Ovary (tissue), 9 donors: ENCODE results near the gene ABCA10. TPM values are rescaled to one million over a fixed set of nuclear protein-coding genes. Genes with fewer than 3 reads are reported as not detected.

Experiments used
- DNase-seq, 5 donors: peaks; one replicate each; pipeline ENCODE4 v3.0.0-alpha.2; 2019 to 2020
- H3K27ac ChIP-seq, 2 donors: fragments of 200-600 bp; one replicate each; pipeline versions ENCODE4 v1.5.1 to v1.8.0; 2019 to 2022
- H3K27me3 ChIP-seq: fragments of 200-600 bp; one replicate; pipeline ENCODE4 v1.8.0; 2022
- H3K36me3 ChIP-seq: fragments of 200-600 bp; sonication (generic); one replicate; pipeline ENCODE4 v1.5.1; 2019
- H3K4me1 ChIP-seq: one replicate; pipeline ENCODE4 v1.8.1; 2013; ENCODE audit warnings: mild to moderate bottlenecking, moderate library complexity; ENCODE audit not compliant: insufficient read depth
- H3K4me3 ChIP-seq: fragments of 200-600 bp; sonication (generic); one replicate; pipeline ENCODE4 v1.5.1; 2017
- H3K9me3 ChIP-seq, 2 donors: fragments of 200-600 bp in 1 of 2; sonication (generic) in 1 of 2; one replicate each; pipeline versions ENCODE4 v1.5.1 to v1.8.1; 2013 to 2019; ENCODE audit warnings: mild to moderate bottlenecking in 1 of 2, moderate library complexity in 1 of 2
- EP300 ChIP-seq: sonication (generic); formaldehyde crosslinking; IDR thresholded peaks from one replicate; pipeline ENCODE4 v1.6.1; 2017; ENCODE audit warnings: antibody characterized with exemption
- POLR2A ChIP-seq: fragments of 450-650 bp; IDR thresholded peaks from one replicate; pipeline ENCODE4 v1.6.1; 2017; ENCODE audit warnings: antibody characterized with exemption, mild to moderate bottlenecking, moderate library complexity
- WGBS, 3 donors: extraction: QIAGEN DNeasy Blood & Tissue Kit in 1 of 3; methylation state at CpG; one replicate each; pipeline versions ENCODE4 v1.1.5 to v1.1.7; 2013 to 2017; 5-methylcytosine and 5-hydroxymethylcytosine counted together
- intact Hi-C, 4 donors: fragments of 100-400 bp; cut with DNase I; formaldehyde crosslinking; loops; one replicate each; pipeline versions ENCODE4 v1.11.0 to v1.15.1; 2022 to 2023
- microRNA-seq, 3 donors: library from miRNA; unstranded; fragments of <30 nt; microRNA quantifications; one replicate each; pipeline versions ENCODE4 to v1.2.0, GENCODE V29; 2019 to 2020
- polyA plus RNA-seq, 2 donors: library from polyadenylated mRNA; stranded (reverse); fragments of 200-250 nt in 1 of 2; fragments of 350-450 nt in 1 of 2; fragmentation: Illumina TruSeq in 1 of 2; extraction: RNeasy Lipid Tissue Mini Kit (QIAGEN cat#74804) in 1 of 2; gene quantifications; one replicate each; pipeline ENCODE4 v1.2.3, GENCODE V29; 2013 to 2014
- small RNA-seq: library from RNA; depleted of rRNA; stranded (forward); fragments of <200 nt; gene quantifications from one replicate; pipeline ENCODE3, GENCODE V24; 2016
- total RNA-seq, 7 donors: library from RNA; depleted of rRNA in 2 of 7; stranded (reverse); fragments of >200 nt in 2 of 7; fragmentation: NEBNext Ultra II Directional in 3 of 7; extraction: Animal tissue kit (Norgen Biotek cat#: 25700) in 3 of 7; gene quantifications; one replicate each; pipeline versions ENCODE4 v1.1.0 to v1.2.4, GENCODE V29; 2016 to 2023
- TF ChIP-seq, protein P1 (sequence below), 3 donors: fragments of 450-650 bp in 2 of 3; fragments of 200-600 bp in 1 of 3; IDR thresholded peaks; one replicate each; pipeline versions ENCODE4 v1.5.1 to v1.8.0; 2016 to 2022; ENCODE audit warnings: antibody characterized with exemption in 3 of 3, mild to moderate bottlenecking in 1 of 3
- donor health status: DM: no; HTN: no; CAD: no; lungs with moderate emphysema.
- donor health status: DM: no; HTN: no; CAD: no.
- donor health status: Bipolar disorder and iron deficiency.
- donor health status: DM: yes; HTN: yes; CAD: no.
- donor health status: DM: no; HTN: no; CAD: no.
- donor health status: DM: yes; HTN: yes; CAD: no.

The ABCA10 gene
- total and polyA plus RNA-seq, 9 donors, result 18.8 to 65.7 (median 32.0) TPM

DNA sequence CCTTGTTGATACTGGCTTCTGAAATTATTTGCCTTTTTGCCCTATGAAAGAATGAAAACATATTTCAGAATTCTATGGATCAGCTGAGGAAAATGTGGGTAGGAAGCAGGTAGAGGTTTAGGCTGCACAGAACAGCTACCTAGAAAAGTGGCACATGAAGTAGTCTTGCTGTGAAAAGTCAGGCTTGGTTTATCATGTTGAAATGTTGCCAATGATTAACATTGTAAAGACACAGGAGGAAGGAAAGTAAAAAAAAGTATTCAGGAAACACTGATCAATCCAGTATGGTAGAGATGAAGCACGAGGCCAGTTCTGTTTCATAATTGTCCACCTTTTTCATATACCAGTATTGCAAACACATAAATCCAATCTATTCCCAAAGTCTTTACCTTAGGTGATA is 116.8 kb downstream of the ABCA10 start:
- no peak for DNase-seq
- no peak overlapping the region for H3K4me3 ChIP-seq
- 82 to 95% (median 88%) methylated on average over 1 of the region's 1 CpG for WGBS, 3 donors
- H3K4me1 ChIP-seq, result no peaks in the 10 kb centered on the region
- no peak overlapping the region for H3K27ac ChIP-seq
- no peaks in the 10 kb centered on the region for H3K9me3 ChIP-seq
- H3K27me3 ChIP-seq, result no peaks in the 10 kb centered on the region
- TF ChIP-seq EP300, result no peak
- TF ChIP-seq POLR2A, result no peak
- TF ChIP-seq, protein P1, sequence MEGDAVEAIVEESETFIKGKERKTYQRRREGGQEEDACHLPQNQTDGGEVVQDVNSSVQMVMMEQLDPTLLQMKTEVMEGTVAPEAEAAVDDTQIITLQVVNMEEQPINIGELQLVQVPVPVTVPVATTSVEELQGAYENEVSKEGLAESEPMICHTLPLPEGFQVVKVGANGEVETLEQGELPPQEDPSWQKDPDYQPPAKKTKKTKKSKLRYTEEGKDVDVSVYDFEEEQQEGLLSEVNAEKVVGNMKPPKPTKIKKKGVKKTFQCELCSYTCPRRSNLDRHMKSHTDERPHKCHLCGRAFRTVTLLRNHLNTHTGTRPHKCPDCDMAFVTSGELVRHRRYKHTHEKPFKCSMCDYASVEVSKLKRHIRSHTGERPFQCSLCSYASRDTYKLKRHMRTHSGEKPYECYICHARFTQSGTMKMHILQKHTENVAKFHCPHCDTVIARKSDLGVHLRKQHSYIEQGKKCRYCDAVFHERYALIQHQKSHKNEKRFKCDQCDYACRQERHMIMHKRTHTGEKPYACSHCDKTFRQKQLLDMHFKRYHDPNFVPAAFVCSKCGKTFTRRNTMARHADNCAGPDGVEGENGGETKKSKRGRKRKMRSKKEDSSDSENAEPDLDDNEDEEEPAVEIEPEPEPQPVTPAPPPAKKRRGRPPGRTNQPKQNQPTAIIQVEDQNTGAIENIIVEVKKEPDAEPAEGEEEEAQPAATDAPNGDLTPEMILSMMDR (IDR thresholded peaks at IDR 0.05), result no peak
- no peaks in the 10 kb centered on the region for H3K36me3 ChIP-seq
- intact Hi-C loops, result no loop called here

DNA sequence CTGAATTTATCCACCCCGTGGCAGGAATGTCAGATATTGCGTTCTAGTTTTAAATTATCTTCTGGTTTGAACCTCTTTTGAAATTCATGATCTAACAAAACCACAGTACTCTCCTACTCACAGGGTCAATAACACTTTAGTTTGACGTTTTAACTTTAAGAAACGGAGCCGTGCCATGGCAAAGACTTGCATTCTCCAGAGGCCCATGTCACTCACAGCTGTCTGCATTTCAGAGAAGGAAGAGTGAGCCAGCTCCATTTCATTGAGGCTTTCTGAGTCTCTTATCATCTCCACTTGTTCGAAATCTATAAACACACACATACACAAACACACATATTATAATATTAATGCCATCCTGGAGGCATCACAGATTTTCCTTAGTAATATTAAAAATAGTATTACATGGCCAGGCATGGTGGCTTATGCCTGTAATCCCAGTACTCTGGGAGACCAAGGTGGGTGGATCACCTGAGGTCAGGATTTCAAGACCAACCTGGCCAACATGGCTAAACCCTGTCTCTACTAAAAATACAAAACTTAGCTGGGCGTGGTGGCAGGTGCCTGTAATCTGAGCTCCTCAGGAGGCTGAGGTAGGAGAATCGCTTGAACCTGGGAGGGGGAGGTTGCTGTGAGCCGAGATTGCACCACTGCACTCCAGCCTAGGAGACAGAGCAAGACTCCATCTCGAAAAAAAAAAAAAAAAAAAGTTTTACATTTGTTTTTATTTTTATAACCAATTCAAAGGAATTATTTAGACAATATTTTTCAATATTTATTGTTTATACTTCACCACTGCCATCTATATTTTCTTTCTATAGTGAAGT is 122.5 kb downstream of the ABCA10 start:
- TF ChIP-seq, protein P1 (IDR thresholded peaks at IDR 0.05), result no peak
- TF ChIP-seq POLR2A, result no peak
- TF ChIP-seq EP300, result no peak
- Histone ChIP-seq H3K27ac (no peak overlapping the region), H3K9me3 (no peaks in the 10 kb centered on the region), H3K4me1 (no peaks in the 10 kb centered on the region), H3K4me3 (no peak overlapping the region), H3K27me3 (no peaks in the 10 kb centered on the region), H3K36me3 (no peaks in the 10 kb centered on the region)
- 87 to 89% (median 88%) methylated on average over 10 of the region's 10 CpGs for WGBS, 3 donors
- intact Hi-C loops, result no loop called here
- DNase-seq, result no peak

DNA sequence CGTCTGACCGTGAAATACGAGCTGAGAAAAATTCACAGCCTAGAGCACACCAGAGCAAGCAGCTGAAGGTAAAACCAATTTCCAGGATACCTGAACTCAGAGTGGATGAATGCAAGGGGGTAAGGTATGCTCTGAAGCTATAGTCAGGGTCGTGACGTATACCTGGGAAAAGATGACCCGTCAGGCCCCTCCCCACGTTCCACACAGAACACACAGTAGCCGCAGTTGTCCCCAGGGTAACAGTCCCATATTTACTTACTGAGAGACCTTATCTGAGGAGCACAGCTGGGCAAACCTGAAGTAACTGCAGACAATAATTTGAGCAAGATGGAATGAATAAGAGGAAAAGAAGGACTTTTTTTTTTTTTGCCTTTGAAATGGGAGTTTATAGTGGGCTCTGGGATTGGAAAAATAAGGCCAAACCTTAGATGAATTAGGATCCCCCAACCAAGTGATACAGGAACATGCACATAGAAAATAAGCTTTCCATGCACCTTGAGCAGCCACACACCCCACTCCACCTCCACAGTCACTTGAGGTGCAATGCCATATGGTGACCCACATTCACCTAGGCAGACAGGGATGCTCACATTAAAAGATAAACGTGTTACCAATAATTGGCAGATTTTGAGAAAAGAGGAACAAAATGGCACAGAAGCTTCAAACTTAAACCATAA is 124.9 kb downstream of the ABCA10 start:
- H3K9me3 ChIP-seq, result no peaks in the 10 kb centered on the region
- H3K36me3 ChIP-seq, result no peaks in the 10 kb centered on the region
- no peaks in the 10 kb centered on the region for H3K4me1 ChIP-seq
- no peaks in the 10 kb centered on the region for H3K27me3 ChIP-seq
- DNase-seq, result no peak
- intact Hi-C loops, result no loop called here
- no peak overlapping the region for H3K27ac ChIP-seq
- TF ChIP-seq POLR2A, result no peak
- WGBS, 3 donors, result 90 to 91% (median 91%) methylated on average over 9 of the region's 9 CpGs
- H3K4me3 ChIP-seq, result no peak overlapping the region

DNA sequence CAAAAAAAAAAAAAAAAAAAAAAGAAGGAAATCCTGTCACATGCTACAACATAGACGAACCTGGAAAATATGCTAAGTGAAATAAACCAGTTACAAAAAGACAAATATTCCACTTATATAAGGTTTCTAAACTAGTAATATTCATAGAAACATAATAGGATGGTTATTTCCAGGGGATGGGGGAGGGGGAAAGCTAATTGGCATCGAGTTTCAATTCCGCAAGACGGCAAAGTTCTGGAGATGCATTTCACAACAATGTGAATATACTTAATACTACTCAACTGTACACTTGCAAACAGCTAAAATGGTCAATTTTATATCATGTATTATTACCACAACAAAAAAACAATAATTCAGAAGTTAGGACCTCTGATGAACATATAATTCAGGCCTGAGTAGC is 130.0 kb downstream of the ABCA10 start:
- intact Hi-C loops, result no loop called here
- DNase-seq, result no peak
- no peak for TF ChIP-seq POLR2A
- no peak for TF ChIP-seq EP300
- TF ChIP-seq, protein P1 (IDR thresholded peaks at IDR 0.05), result no peak
- Histone ChIP-seq H3K4me1 (no peaks in the 10 kb centered on the region), H3K4me3 (no peak overlapping the region), H3K27me3 (no peaks in the 10 kb centered on the region), H3K27ac (no peak overlapping the region), H3K9me3 (no peaks in the 10 kb centered on the region), H3K36me3 (no peaks in the 10 kb centered on the region)
- 92 to 95% (median 94%) methylated on average over 4 of the region's 4 CpGs for WGBS, 3 donors

Small RNA genes lying within 50 kb of the gene (microRNA-seq; reads per million reads assigned to microRNA genes)
- gene MIR4524A, result 0 reads per million in 3 donors
- gene MIR4524B, result 0 reads per million in 3 donors

Small RNA genes lying within 50 kb of the gene (small RNA-seq; reads per million reads assigned to genes)
- not detected for gene MIR4524B

Other genes with a start within 250 kb of the ABCA10 start
- gene ABCA9, start 167.9 kb downstream of the ABCA10 start, total RNA-seq, result 100 to 1,000 TPM in 2 of 7 donors, 10 to 100 TPM in 5; 15.0 to 111 (median 26.1) TPM
- gene ABCA9, start 167.9 kb downstream of the ABCA10 start, polyA plus RNA-seq, result 10 to 100 TPM; 23.0 to 29.7 TPM
- 100 to 1,000 TPM in 2 of 7 donors, 10 to 100 TPM in 5; 28.0 to 249 (median 38.1) TPM for gene ABCA6, start 86.9 kb downstream of the ABCA10 start, total RNA-seq
- gene ABCA6, start 86.9 kb downstream of the ABCA10 start, polyA plus RNA-seq, result 10 to 100 TPM; 27.9 to 55.3 TPM
- gene ABCA5, start 98.3 kb upstream of the ABCA10 start, total RNA-seq, result 10 to 100 TPM; 13.6 to 34.1 (median 23.7) TPM
- gene ABCA5, start 98.3 kb upstream of the ABCA10 start, polyA plus RNA-seq, result 10 to 100 TPM in 1 of 2 donors, 1 to 10 TPM in 1; 8.3 to 31.4 TPM
- 1 to 10 TPM; 1.4 to 8.4 (median 3.8) TPM for gene MAP2K6, start 185.9 kb upstream of the ABCA10 start, total RNA-seq
- gene MAP2K6, start 185.9 kb upstream of the ABCA10 start, polyA plus RNA-seq, result 1 to 10 TPM; 1.0 to 3.5 TPM